ENCODE results near the gene ATP5ME. TPM values are rescaled to one million over a fixed set of nuclear protein-coding genes. Genes with fewer than 3 reads are reported as not detected.
A peak's percentile ranks its signal among the peaks of the same experiment; 100 is the strongest.
"Not testable (repeated sequence)": the region's sequence is repeated elsewhere in the genome, so short reads cannot be mapped to it uniquely, and the experiment has no call there.

Gene ATP5ME
- total RNA-seq, 4 donors from 2014 or later: 24.7 to 172 (median 91.5) TPM

GRCh38 chr4:708631-708933 is 34.5 kb upstream of the ATP5ME start:
- ATAC-seq (no peak), DNase-seq (no peak)
- intact Hi-C loops (cut with DNase I; ENCODE audit: low total_unique reads) (no loop called here), in situ Hi-C loops (cut with MboI; ENCODE audit: low sequenced_read_pairs in 4 of 4) (no loop called here)
- no peak overlapping the region for H3K4me3 ChIP-seq
- no peaks in the 10 kb centered on the region for H3K27me3 ChIP-seq
- H3K4me1 ChIP-seq: peaks cover 21 to 28% of the 10 kb centered on the region in 2 donors
- no peak for TF ChIP-seq POLR2A (IDR thresholded peaks at IDR 0.05)
- TF ChIP-seq CTCF (IDR thresholded peaks at IDR 0.05 in 4 of 5, conservative IDR thresholded peaks at IDR 0.05 in 1 of 5): no peak
- no peaks in the 10 kb centered on the region for H3K9me3 ChIP-seq
- no peaks in the 10 kb centered on the region for H3K36me3 ChIP-seq
- no peak overlapping the region for H3K27ac ChIP-seq

- no peak overlapping the region for H3K4me3 ChIP-seq
- no peaks in the 10 kb centered on the region for H3K36me3 ChIP-seq
- no peaks in the 10 kb centered on the region for H3K9me3 ChIP-seq
- H3K4me1 ChIP-seq: peaks cover 21 to 28% of the 10 kb centered on the region in 2 donors
- intact Hi-C loops (cut with DNase I; ENCODE audit: low total_unique reads) (no loop called here), in situ Hi-C loops (cut with MboI; ENCODE audit: low sequenced_read_pairs in 4 of 4) (no loop called here)
- H3K27me3 ChIP-seq: no peaks in the 10 kb centered on the region
- H3K27ac ChIP-seq: no peak overlapping the region
- ATAC-seq: no peak
- no peak for DNase-seq
- TF ChIP-seq CTCF (IDR thresholded peaks at IDR 0.05 in 4 of 5, conservative IDR thresholded peaks at IDR 0.05 in 1 of 5): no peak
- no peak for TF ChIP-seq POLR2A (IDR thresholded peaks at IDR 0.05)
Observed at GRCh38 chr4:707929-708630, 34.0 kb upstream of the ATP5ME start.

DNA sequence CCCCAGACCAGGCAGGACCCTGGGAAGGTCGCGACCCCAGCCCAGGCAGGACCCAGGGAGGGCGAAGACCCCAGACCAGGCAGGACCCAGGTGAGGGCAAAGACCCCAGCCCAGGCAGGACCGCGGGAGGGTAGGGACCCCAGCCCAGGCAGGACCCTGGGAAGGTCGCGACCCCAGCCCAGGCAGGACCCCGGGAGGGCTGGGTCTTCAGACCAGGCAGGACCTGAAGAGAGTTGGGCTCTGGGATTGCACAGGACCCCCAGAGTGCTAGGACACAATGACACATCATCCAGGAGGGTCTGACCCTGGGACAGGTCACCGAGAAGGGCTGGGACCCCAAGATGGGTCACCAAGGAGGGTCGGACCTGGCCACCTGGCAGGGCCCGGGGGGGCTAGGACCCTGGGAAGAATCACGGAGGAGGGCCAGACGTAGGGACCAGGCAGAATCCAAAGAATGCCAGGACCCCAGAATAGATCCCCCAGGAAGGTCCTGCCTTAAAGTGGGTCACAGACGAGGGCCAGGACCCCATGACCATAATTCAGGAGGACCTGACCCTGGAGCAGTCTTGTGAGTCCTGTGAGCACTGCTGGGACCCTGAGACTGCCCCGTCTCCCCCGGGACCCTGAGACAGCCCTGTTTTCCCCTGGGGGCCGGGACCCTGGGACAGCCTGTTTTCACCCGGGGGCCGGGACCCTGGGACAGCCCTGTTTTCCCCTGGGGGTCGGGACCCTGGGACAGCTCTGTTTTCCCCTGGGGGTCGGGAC is 32.9 kb upstream of the ATP5ME start:
- peak overlapping the region; percentile 79 to 97 (median 87) for H3K4me3 ChIP-seq
- no peaks in the 10 kb centered on the region for H3K9me3 ChIP-seq
- no peaks in the 10 kb centered on the region for H3K27me3 ChIP-seq
- peak overlapping the region in 1 of 4 donors; percentile 0 for H3K27ac ChIP-seq
- no peak for TF ChIP-seq POLR2A (IDR thresholded peaks at IDR 0.05)
- no peak for TF ChIP-seq CTCF (IDR thresholded peaks at IDR 0.05 in 4 of 5, conservative IDR thresholded peaks at IDR 0.05 in 1 of 5)
- ATAC-seq (no peak), DNase-seq (no peak)
- H3K4me1 ChIP-seq: peaks cover 21 to 28% of the 10 kb centered on the region in 2 donors
- intact Hi-C loops (cut with DNase I; ENCODE audit: low total_unique reads): no loop called here
- H3K36me3 ChIP-seq: no peaks in the 10 kb centered on the region
- in situ Hi-C loops (cut with MboI; ENCODE audit: low sequenced_read_pairs in 4 of 4): no loop called here

DNA sequence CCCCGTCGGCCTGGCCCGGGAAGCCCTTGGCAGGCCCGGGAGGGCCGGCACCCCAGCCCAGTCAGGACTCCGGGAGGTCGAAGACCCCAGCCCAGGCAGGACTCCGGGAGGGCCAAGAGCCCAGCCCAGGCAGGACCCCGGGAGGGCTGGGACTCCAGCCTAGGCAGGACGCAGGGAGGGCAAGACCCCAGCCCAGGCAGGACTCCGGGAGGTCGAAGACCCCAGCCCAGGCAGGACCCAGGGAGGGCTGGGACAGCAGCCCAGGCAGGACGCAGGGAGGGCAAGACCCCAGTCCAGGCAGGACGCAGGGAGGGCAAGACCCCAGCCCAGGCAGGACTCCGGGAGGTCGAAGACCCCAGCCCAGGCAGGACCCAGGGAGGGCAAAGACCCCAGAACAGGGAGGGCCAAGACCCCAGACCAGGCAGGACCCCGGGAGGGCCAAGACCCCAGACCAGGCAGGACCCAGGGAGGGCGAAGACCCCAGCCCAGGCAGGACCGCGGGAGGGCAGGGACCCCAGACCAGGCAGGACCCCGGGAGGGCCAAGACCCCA is 32.1 kb upstream of the ATP5ME start:
- in situ Hi-C loops (cut with MboI; ENCODE audit: low sequenced_read_pairs in 4 of 4); H3K36me3 ChIP-seq; H3K9me3 ChIP-seq; H3K27me3 ChIP-seq; DNase-seq; intact Hi-C loops (cut with DNase I; ENCODE audit: low total_unique reads): not testable (repeated sequence)
- Histone ChIP-seq H3K27ac (peak overlapping the region; percentile 67 to 92 (median 84)), H3K4me1 (peaks cover 21 to 28% of the 10 kb centered on the region in 2 donors), H3K4me3 (peak overlapping the region; percentile 79 to 97 (median 87))
- ATAC-seq: peak in 1 of 2 donors; percentile 2

Measured in gastrocnemius medialis (tissue), 4 donors.